ENCODE results near the gene TTLL12.

TTLL12 gene

DNA sequence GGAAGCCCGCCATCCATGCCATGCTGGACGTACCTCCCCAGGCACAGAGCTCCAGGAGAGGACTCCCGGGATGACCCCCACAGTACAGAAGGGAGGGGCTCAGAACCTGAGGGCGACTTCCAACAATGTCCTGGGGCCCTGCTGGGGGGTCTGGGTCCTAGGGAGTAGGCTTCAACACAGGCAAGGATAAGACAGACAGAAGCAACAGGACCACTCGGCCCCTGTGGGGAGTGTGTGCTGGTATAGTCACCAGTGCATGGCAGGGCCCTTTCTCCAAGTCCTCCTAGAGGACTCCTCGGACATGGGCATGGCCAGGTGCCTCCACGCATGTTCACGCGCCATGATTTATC lies 16.8 kb downstream of the TTLL12 start:
- H3K4me3 ChIP-seq (ENCODE audit: low read depth, low read length), result no peak overlapping the region
- ChIA-PET POLR2A (interaction anchor here (0.7 kb wide), 1 partner anchor 17 kb away, joined by 3 read pairs; no protein-coding TSS in a partner anchor), CTCF (interaction anchor here (0.7 to 1.1 kb wide), 2 partner anchors 18 to 61 kb away, joined by 3 read pairs; no protein-coding TSS in a partner anchor)
- TF ChIP-seq, protein P1, sequence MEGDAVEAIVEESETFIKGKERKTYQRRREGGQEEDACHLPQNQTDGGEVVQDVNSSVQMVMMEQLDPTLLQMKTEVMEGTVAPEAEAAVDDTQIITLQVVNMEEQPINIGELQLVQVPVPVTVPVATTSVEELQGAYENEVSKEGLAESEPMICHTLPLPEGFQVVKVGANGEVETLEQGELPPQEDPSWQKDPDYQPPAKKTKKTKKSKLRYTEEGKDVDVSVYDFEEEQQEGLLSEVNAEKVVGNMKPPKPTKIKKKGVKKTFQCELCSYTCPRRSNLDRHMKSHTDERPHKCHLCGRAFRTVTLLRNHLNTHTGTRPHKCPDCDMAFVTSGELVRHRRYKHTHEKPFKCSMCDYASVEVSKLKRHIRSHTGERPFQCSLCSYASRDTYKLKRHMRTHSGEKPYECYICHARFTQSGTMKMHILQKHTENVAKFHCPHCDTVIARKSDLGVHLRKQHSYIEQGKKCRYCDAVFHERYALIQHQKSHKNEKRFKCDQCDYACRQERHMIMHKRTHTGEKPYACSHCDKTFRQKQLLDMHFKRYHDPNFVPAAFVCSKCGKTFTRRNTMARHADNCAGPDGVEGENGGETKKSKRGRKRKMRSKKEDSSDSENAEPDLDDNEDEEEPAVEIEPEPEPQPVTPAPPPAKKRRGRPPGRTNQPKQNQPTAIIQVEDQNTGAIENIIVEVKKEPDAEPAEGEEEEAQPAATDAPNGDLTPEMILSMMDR (IDR thresholded peaks at IDR 0.05; ENCODE audit: insufficient read depth, low read length, missing control alignments), result no peak
- no peak for DNase-seq (ENCODE audit: low read depth, low spot score)

DNA sequence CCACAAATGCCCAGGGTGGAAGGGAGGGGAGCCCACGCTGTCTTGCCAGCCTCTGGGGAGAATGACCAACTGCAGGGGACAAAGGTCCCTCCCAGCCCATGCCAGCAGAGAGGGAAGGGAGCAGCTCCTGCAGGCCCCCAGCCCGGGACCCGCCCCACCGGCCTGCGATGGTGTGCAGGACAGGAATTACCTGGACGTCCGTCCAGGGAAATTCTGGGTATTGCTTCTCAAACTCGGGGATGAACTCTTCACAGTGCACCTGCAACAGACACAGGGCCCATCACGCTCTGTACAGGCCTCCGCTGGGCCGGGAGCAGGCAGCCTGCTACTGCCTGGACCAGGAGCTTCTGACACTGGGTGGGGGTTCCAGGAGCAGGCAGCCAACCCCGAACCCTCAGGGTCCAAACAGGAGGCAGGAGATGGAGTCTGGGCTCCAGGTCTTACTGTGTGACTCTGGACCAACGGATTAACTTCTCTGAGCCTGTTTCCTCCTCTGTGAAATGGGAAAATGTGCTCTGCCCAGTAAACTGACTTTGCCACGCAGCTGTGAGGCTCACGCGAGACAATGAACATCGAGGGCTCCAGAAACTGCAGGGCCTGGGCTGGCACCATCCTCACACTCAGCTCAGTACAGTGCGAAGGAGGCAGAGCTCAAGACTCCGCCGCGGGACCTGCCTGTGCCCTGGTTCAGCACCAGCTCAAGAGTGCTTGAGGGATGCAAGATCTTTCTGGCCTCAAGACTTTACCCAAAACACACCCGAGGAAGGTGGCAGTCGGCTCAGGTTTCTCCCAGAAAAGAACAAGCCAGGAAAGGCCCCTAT lies 17.4 kb downstream of the TTLL12 start:
- no peak for DNase-seq (ENCODE audit: low read depth, low spot score)
- POLR2A ChIA-PET, result interaction anchor here (0.7 to 1.2 kb wide), 2 partner anchors 18 kb away, joined by 3 read pairs; partner anchors contain the start of gene TSPO
- CTCF ChIA-PET, result interaction anchor here (0.7 to 1.4 kb wide), 3 partner anchors 12 to 62 kb away, joined by 3 to 5 read pairs (median 3); no protein-coding TSS in a partner anchor
- H3K4me3 ChIP-seq (ENCODE audit: low read depth, low read length), result no peak overlapping the region
- TF ChIP-seq, protein P1 (IDR thresholded peaks at IDR 0.05; ENCODE audit: insufficient read depth, low read length, missing control alignments), result no peak

DNA sequence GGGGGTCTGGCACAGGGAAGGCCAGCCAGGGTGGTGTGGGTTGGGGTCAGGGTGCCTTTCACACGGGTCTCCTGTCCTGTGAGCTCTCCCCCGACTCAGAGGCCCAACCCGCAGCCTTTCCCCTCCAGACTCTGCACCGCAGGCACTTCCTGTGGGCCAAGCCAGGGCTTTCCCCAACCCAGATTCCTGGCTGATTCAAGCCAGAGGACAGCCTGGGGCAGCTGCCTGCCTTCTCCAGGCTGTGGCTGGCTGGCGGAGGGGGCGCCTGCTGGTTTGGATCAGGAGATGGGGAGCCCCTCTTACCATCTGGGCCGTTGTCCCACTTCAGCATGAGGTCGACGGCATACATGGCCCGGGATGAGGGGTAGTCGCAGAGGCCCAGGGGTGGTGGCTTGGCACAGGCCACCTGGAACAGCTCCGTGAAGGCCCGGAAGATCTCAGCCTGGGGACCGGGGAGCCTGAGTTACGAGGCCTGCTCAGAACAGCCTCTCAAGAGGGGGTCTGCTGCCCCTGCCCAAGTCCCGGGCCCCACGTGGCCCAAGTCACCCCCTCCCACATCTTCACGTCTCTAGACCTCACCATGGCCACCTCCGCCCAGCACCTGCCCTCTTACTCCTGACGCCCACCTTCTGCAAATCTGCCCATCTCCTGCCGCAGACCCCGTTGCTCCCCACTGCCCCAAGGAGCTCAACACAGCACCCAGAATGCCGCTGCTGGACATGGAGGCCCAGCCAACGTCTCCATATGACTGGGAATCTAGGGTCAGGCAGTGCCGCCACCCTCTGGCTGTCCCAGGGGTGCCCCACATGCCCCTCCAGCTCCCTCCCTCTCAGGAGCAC lies 18.2 kb downstream of the TTLL12 start:
- POLR2A ChIA-PET, result interaction anchor here (0.6 to 1.2 kb wide), 5 partner anchors 11 to 553 kb away, joined by 3 to 4 read pairs (median 3); partner anchors contain the start of genes TSPO and TTLL12
- CTCF ChIA-PET, result interaction anchor here (0.6 to 1.4 kb wide), 3 partner anchors 11 to 364 kb away, joined by 3 to 5 read pairs (median 3); no protein-coding TSS in a partner anchor

DNA sequence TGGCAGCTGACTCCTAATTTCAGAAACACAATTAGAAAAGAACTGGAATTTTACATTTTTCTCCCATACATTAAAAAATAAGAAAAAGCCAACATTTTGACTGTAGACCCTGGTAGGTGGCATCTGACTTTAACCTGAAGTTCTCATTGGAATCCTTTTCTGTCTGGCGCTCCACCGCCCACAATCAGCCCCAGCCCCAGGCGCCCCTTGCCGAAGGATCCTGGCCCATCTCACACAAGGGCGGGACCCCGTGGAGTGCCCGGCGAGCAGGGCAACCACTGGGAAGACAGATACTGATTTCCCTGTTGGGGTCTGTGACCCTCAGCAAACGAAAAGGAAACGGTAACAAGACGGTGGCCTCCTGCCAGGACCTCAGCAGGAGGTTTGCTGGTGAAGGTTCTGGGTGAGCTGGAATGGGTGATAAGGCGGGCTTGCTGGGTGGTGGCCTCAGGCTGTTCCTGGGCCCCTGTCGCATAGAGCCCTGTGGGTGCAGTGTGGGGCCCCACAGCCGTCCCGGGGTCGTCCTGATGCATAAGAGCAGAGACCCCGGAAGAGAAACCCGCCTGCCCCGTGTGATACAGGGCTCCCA lies 19.8 kb downstream of the TTLL12 start:
- TF ChIP-seq, protein P1 (IDR thresholded peaks at IDR 0.05; ENCODE audit: insufficient read depth, low read length, missing control alignments), result no peak
- no peak overlapping the region for H3K4me3 ChIP-seq (ENCODE audit: low read depth, low read length)
- ChIA-PET POLR2A (no interaction called here), CTCF (no interaction called here)
- DNase-seq (ENCODE audit: low read depth, low spot score), result no peak

More for the DNA sequence above, 18.2 kb downstream of the TTLL12 start:
- H3K4me3 ChIP-seq (ENCODE audit: low read depth, low read length), result no peak overlapping the region
- TF ChIP-seq, protein P1 (IDR thresholded peaks at IDR 0.05; ENCODE audit: insufficient read depth, low read length, missing control alignments), result no peak
- peak; percentile 16 for DNase-seq (ENCODE audit: low read depth, low spot score)

DNA sequence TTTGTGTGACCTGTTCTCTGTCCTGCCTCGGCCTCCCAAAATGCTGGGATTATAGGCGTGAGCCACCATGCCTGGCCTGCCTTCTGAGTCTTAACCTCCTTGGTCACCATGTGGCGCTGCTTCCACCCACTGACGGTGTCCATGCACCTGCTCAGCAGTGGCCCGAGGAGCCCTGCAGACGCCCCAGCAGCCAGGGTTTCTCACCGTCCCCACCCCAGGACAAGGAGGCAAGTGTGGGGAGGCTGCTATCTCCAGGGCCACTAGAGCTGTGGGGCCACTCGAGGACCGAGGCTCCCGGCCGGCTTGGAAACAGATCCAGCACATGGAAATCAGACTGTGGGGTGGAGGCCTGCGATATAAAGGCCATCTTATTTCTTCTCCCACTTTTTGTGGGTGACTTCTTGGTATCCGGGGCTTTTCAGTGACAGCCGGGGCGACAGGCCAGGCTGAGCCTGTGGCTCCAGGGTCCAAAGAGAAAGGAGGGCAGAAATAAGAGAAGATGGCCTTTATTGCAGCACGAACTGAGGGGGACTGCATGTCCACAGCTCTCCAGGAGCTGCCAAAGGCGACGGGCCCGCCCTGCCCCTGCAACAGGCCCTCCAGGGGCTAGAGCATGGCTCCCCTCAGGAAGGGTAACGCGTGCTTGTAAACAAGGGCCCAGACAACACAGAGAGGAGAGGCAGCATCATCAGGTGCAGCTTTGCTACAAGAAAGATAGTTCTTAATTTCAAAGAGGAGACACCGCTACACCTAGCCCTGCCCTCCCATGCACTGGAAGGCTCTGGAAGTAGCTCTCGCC lies 20.6 kb downstream of the TTLL12 start:
- H3K4me3 ChIP-seq (ENCODE audit: low read depth, low read length), result no peak overlapping the region
- no peak for DNase-seq (ENCODE audit: low read depth, low spot score)
- TF ChIP-seq, protein P1 (IDR thresholded peaks at IDR 0.05; ENCODE audit: insufficient read depth, low read length, missing control alignments), result no peak
- ChIA-PET CTCF (no interaction called here), POLR2A (no interaction called here)

Data from AG04449 (cell line).